HepG2 (cell line): Measurements from ENCODE around the gene PDE9A. TPM values are rescaled to one million over a fixed set of nuclear protein-coding genes. Genes with fewer than 3 reads are reported as not detected.

ENCODE experiments used
- ATAC-seq: fragments of 200-7000 bp; cut with Tn5 transposase; 3 replicates; pipeline ENCODE4 v1.9.1; 2020; ENCODE audit warnings: mild to moderate bottlenecking, moderate library complexity
- BruUV-seq: library from RNA; stranded (reverse); fragments of 400-500 nt; replicated peaks from 2 replicates; lab custom pipeline; 2021; lab: Mats Ljungman, UMichigan
- CTCF ChIA-PET: fragments of 300-600 bp; formaldehyde crosslinking; extraction: SDS; loops from one replicate; lab custom pipeline; 2021; ENCODE audit warnings: low total read pairs, inconsistent platforms, low intra/inter-chr PET ratio; lab: Yijun Ruan, JAX
- POLR2A ChIA-PET: fragments of 350-600 bp; sonication (Branson Sonifier 250); formaldehyde crosslinking; loops from one replicate; lab custom pipeline; 2020; ENCODE audit warnings: antibody characterized with exemption, inconsistent platforms; lab: Yijun Ruan, JAX
- DNase-seq: peaks from one replicate; pipeline ENCODE4 v3.0.0-alpha.2; 2015; ENCODE audit warnings: low spot score
- FAIRE-seq: peaks from 3 replicates; lab custom pipeline; 2011; peaks lifted over from hg19 to GRCh38; lab: Jason Lieb, UNC
- H2AFZ ChIP-seq: one replicate; pipeline ENCODE4 v1.6.1; 2011; ENCODE audit warnings: low read length, inconsistent platforms
- H3K27ac ChIP-seq: fragments of 300-600 bp; 3 replicates; pipeline ENCODE4 v1.8.0; 2011; ENCODE audit warnings: mixed run types, mild to moderate bottlenecking, mixed read lengths, low read length, inconsistent platforms; ENCODE audit not compliant: insufficient read depth; ENCODE audit errors: extremely low read length
- H3K27me3 ChIP-seq, 2 experiments: fragments of 200-600 bp in 1 of 2; 2 replicates in 1 of 2; 3 replicates in 1 of 2; pipeline versions ENCODE4 v1.6.0 to v1.8.0; 2011; ENCODE audit warnings: low read length in 2 of 2, mild to moderate bottlenecking in 2 of 2, moderate library complexity in 2 of 2, inconsistent platforms in 1 of 2; ENCODE audit not compliant: insufficient read depth in 2 of 2, control insufficient read depth in 1 of 2
- H3K36me3 ChIP-seq, 2 experiments: fragments of 200-600 bp in 1 of 2; replicated peaks in 1 of 2; 2 replicates in 1 of 2; 3 replicates in 1 of 2; pipeline versions ENCODE4 v1.5.1 to v1.8.0; 2011; ENCODE audit warnings: low read length in 2 of 2, inconsistent platforms in 1 of 2; ENCODE audit not compliant: insufficient read depth in 2 of 2, control insufficient read depth in 1 of 2
- H3K4me1 ChIP-seq: 2 replicates; pipeline ENCODE4 v1.5.1; 2012; ENCODE audit warnings: low read length, inconsistent platforms; ENCODE audit not compliant: insufficient read depth
- H3K4me2 ChIP-seq: 2 replicates; pipeline ENCODE4 v1.6.0; 2011; ENCODE audit warnings: low read depth, low read length, inconsistent platforms
- H3K4me3 ChIP-seq, 3 experiments: fragments of 200-600 bp in 1 of 3; sonication (generic), shearing (Covaris generic) in 1 of 3; replicated peaks in 1 of 3; 2 replicates each; pipeline ENCODE4 v1.5.1; 2011 to 2016; ENCODE audit warnings: low read length in 3 of 3, inconsistent platforms in 2 of 3, low read depth in 2 of 3, mild to moderate bottlenecking in 2 of 3, control low read depth in 1 of 3, mixed read lengths in 1 of 3; ENCODE audit not compliant: insufficient read depth in 1 of 3
- H3K79me2 ChIP-seq: one replicate; pipeline ENCODE4 v1.6.1; 2011; ENCODE audit warnings: low read length, inconsistent platforms; ENCODE audit not compliant: insufficient read depth
- H3K9ac ChIP-seq: 2 replicates; pipeline ENCODE4 v1.6.0; 2011; ENCODE audit warnings: mild to moderate bottlenecking, low read depth, low read length, inconsistent platforms; ENCODE audit not compliant: insufficient read depth
- H3K9me3 ChIP-seq: 2 replicates; pipeline ENCODE4 v1.5.1; 2012; ENCODE audit warnings: mild to moderate bottlenecking, low read length
- H4K20me1 ChIP-seq: 2 replicates; pipeline ENCODE4 v1.6.0; 2011; ENCODE audit warnings: inconsistent platforms, mild to moderate bottlenecking, low read length, moderate library complexity; ENCODE audit not compliant: insufficient read depth
- AHR ChIP-seq: IDR thresholded peaks from 2 replicates; pipeline ENCODE4 v1.6.1; 2018; ENCODE audit warnings: missing genetic modification reagents, missing compliant biosample characterization
- CHD4 ChIP-seq: fragments of 200-600 bp; sonication (generic); IDR thresholded peaks from 2 replicates; pipeline ENCODE4 v1.7.0; 2017; ENCODE audit warnings: mild to moderate bottlenecking, low read length, borderline replicate concordance
- CREB1 ChIP-seq, 2 experiments: fragments of 450-650 bp in 1 of 2; IDR thresholded peaks; 2 replicates each; pipeline ENCODE4 v1.6.1; 2016 to 2017; ENCODE audit warnings: control low read depth in 1 of 2, mild to moderate bottlenecking in 1 of 2, missing compliant biosample characterization in 1 of 2, missing genetic modification characterization in 1 of 2
- HCFC1 ChIP-seq: fragments of 150-350 bp; IDR thresholded peaks from 2 replicates; pipeline ENCODE4 v1.6.1; 2014; ENCODE audit warnings: low read depth, low read length
- MIXL1 ChIP-seq: IDR thresholded peaks from 2 replicates; pipeline ENCODE4 v1.6.1; 2016
- NFYB ChIP-seq: sonication (generic); formaldehyde crosslinking; IDR thresholded peaks from 2 replicates; pipeline ENCODE4 v1.4.0; 2020; ENCODE audit warnings: missing genetic modification reagents
- SAFB2 ChIP-seq: sonication (generic); formaldehyde crosslinking; IDR thresholded peaks from 2 replicates; pipeline ENCODE4 v1.5.1; 2020; ENCODE audit warnings: missing genetic modification reagents, low read depth, mild to moderate bottlenecking, borderline replicate concordance
- SNAI1 ChIP-seq: sonication (generic); formaldehyde crosslinking; IDR thresholded peaks from 2 replicates; pipeline ENCODE4 v1.5.0; 2020; ENCODE audit warnings: mild to moderate bottlenecking, missing genetic modification reagents, borderline replicate concordance
- ZBTB20 ChIP-seq: sonication (generic); formaldehyde crosslinking; IDR thresholded peaks from 2 replicates; pipeline ENCODE4 v1.8.1; 2023; ENCODE audit warnings: missing genetic modification reagents, low read depth, mild to moderate bottlenecking, borderline replicate concordance
- ZNF343 ChIP-seq: sonication (generic); formaldehyde crosslinking; IDR thresholded peaks from 2 replicates; pipeline ENCODE4 v1.4.0; 2020; ENCODE audit warnings: mild to moderate bottlenecking, missing genetic modification reagents
- ZNF746 ChIP-seq: sonication (generic); formaldehyde crosslinking; IDR thresholded peaks from 2 replicates; pipeline ENCODE4 v1.8.0; 2022; ENCODE audit warnings: mild to moderate bottlenecking, missing genetic modification reagents
- WGBS: methylation state at CpG from one replicate; pipeline ENCODE4 v1.1.6; 2017; ENCODE audit warnings: low lambda C conversion rate; 5-methylcytosine and 5-hydroxymethylcytosine counted together
- in situ Hi-C: cut with HindIII; loops from 2 replicates; pipeline ENCODE4 v1.10.0; 2017; ENCODE audit warnings: low pct_unique_long_range_greater_than_20kb; ENCODE audit not compliant: extremely low pct_ligation_motif_present
- intact Hi-C: fragments of 100-400 bp; cut with micrococcal nuclease; formaldehyde crosslinking; loops from one replicate; pipeline ENCODE4 v1.10.0; 2022; ENCODE audit not compliant: unreplicated experiment
- polyA plus RNA-seq, 8 experiments: library from polyadenylated mRNA; depleted of rRNA in 3 of 8; stranded (reverse) in 7 of 8; unstranded in 1 of 8; fragments of >200 nt; fragmentation: Illumina TruSeq in 4 of 8; extraction: Trizol in 4 of 8; gene quantifications; 2 replicates each; pipeline versions ENCODE4 v1.2.1 to v1.2.3, GENCODE V29; 2011 to 2016; ENCODE audit warnings: low read depth in 4 of 8, missing spikeins in 1 of 8, mixed read lengths in 1 of 8; ENCODE audit not compliant: insufficient read depth in 1 of 8
- total RNA-seq, 5 experiments: library from RNA; depleted of rRNA; stranded (reverse); fragments of >200 nt; fragmentation: Illumina TruSeq; extraction: Trizol; gene quantifications; 2 replicates each; pipeline ENCODE4 v1.2.3, GENCODE V29; 2016; ENCODE audit warnings: low read depth in 1 of 5
- TF ChIP-seq, protein P1 (sequence below): sonication (generic); formaldehyde crosslinking; IDR thresholded peaks from 2 replicates; pipeline ENCODE4 v1.8.1; 2023; ENCODE audit warnings: mild to moderate bottlenecking, moderate library complexity, missing genetic modification reagents
- TF ChIP-seq, protein P2 (sequence below): sonication (generic); formaldehyde crosslinking; conservative IDR thresholded peaks from 2 replicates; pipeline ENCODE4 v1.8.0; 2022; ENCODE audit warnings: mild to moderate bottlenecking, moderate library complexity, missing genetic modification reagents
- TF ChIP-seq, protein P3 (sequence below): sonication (generic); formaldehyde crosslinking; IDR thresholded peaks from 2 replicates; pipeline ENCODE4 v1.4.0; 2020; ENCODE audit warnings: mild to moderate bottlenecking, missing genetic modification reagents
- TF ChIP-seq, protein P4 (sequence below): sonication (generic); IDR thresholded peaks from 2 replicates; pipeline ENCODE4 v1.6.1; 2016; ENCODE audit warnings: low read depth, borderline replicate concordance
- TF ChIP-seq, protein P5 (sequence below): IDR thresholded peaks from 2 replicates; pipeline ENCODE4 v1.6.1; 2016; ENCODE audit warnings: missing genetic modification reagents, missing compliant biosample characterization
- TF ChIP-seq, protein P6 (sequence below): sonication (generic); formaldehyde crosslinking; IDR thresholded peaks from 2 replicates; pipeline ENCODE4 v1.4.0; 2020; ENCODE audit warnings: missing genetic modification reagents

The PDE9A gene
- total and polyA plus RNA-seq, 2 of the 13 experiments (the other 11 are each of a cell fraction or from before 2014, with no cell fraction given), result 4.6 to 19.7 TPM

DNA sequence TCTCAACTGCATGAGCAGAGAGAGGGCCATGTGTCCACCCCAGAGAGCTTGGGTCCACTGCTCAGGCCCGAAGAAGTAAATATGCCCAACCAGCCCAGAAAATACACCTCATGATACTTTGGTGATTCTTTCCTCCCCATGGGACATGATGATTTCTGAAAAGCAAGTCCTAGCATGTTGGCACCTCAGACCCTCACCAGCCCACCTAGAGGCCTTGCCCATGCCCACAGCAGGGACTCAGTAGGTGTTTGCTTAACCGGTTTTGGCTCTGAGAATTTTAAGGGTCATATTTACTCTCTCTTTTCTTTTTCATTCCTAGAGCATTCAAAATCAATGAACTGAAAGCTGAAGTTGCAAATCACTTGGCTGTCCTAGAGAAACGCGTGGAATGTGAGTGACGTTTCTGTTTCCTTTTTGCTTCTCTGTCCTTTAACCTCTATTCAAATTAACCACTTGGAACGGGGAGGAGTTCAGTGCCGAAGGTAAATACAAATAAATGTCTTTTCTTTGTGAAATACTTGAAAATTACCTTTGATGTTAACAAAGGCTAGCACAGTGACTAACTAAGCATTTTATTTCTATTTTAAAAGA, 79.7 kb downstream of the PDE9A start:
- peaks cover 6% of the 10 kb centered on the region; the same call in 1 of the 2 replicates for H3K9me3 ChIP-seq
- H3K27me3 ChIP-seq, result no peaks in the 10 kb centered on the region
- H3K4me3 ChIP-seq, result peak overlapping the region in 1 of 3 experiments; percentile 6; a peak in 1 of 6 replicates
- no peaks in the 10 kb centered on the region; a peak in 1 of 5 replicates for H3K36me3 ChIP-seq
- WGBS, result 11% methylated on average over 7 of the region's 7 CpGs
- BruUV-seq, result no TSS peak
- ChIA-PET CTCF (no interaction called here), POLR2A (interaction anchor here (0.7 to 1.8 kb wide), 3 partner anchors 18 to 160 kb away, joined by 3 to 7 read pairs (median 4); partner anchors contain the start of gene NDUFV3)
- peak overlapping the region; percentile 52 for H3K9ac ChIP-seq
- H4K20me1 ChIP-seq, result no peaks in the 10 kb centered on the region
- DNase-seq (peak; percentile 81), FAIRE-seq (peak; percentile 53), ATAC-seq (peak; percentile 32)
- H3K27ac ChIP-seq, result peak overlapping the region; percentile 84
- in situ Hi-C loops (no loop called here), intact Hi-C loops (loop anchor here (1.0 to 10.0 kb wide), 2 partner anchors 18 to 52 kb away; no protein-coding TSS in a partner anchor)
- peaks cover 76% of the 10 kb centered on the region for H3K4me1 ChIP-seq
- no peak overlapping the region for H2AFZ ChIP-seq
- H3K4me2 ChIP-seq, result peak overlapping the region; percentile 52
- no peaks in the 10 kb centered on the region for H3K79me2 ChIP-seq
- TF ChIP-seq ZNF343 (CRISPR knock-in tag) (no peak), ZBTB20 (CRISPR knock-in tag) (0 out of 2 replicates have a peak, but pooled peaks have one; percentile 23), SNAI1 (no peak), MIXL1 (CRISPR knock-in tag) (peak; percentile 46; the same call in 1 of the 2 replicates), CREB1 (IDR thresholded peaks at IDR 0.05) (0 out of 2 replicates have a peak, but pooled peaks have one; percentile 32), CREB1 (CRISPR knock-in tag; IDR thresholded peaks at IDR 0.05) (no peak), HCFC1 (no peak), ZNF746 (CRISPR knock-in tag) (no peak), NFYB (no peak), AHR (no peak), CHD4 (no peak), SAFB2 (CRISPR knock-in tag) (no peak)
- TF ChIP-seq, protein P1, sequence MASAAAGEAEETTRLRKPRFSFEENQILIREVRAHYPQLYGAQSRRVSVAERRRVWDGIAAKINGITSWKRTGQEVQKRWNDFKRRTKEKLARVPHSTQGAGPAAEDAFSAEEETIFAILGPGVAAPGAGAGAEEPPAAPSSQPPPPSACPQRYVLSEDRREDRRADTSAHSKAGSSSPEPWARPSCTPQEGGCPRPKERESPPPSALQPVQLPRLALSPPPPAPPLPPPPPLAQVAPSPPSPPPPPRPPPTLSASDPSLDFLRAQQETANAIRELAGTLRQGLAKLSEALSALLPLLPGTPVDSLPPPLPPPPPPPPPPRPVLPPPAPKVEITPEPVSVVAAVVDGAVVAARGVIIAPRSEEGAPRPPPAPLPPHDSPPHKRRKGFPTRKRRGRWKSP, result peak; percentile 52; the same call in 1 of the 2 replicates
- TF ChIP-seq, protein P2, sequence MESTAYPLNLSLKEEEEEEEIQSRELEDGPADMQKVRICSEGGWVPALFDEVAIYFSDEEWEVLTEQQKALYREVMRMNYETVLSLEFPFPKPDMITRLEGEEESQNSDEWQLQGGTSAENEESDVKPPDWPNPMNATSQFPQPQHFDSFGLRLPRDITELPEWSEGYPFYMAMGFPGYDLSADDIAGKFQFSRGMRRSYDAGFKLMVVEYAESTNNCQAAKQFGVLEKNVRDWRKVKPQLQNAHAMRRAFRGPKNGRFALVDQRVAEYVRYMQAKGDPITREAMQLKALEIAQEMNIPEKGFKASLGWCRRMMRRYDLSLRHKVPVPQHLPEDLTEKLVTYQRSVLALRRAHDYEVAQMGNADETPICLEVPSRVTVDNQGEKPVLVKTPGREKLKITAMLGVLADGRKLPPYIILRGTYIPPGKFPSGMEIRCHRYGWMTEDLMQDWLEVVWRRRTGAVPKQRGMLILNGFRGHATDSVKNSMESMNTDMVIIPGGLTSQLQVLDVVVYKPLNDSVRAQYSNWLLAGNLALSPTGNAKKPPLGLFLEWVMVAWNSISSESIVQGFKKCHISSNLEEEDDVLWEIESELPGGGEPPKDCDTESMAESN (CRISPR knock-in tag), result no peak
- TF ChIP-seq, protein P3, sequence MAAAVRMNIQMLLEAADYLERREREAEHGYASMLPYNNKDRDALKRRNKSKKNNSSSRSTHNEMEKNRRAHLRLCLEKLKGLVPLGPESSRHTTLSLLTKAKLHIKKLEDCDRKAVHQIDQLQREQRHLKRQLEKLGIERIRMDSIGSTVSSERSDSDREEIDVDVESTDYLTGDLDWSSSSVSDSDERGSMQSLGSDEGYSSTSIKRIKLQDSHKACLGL (CRISPR knock-in tag), result no peak
- TF ChIP-seq, protein P4, sequence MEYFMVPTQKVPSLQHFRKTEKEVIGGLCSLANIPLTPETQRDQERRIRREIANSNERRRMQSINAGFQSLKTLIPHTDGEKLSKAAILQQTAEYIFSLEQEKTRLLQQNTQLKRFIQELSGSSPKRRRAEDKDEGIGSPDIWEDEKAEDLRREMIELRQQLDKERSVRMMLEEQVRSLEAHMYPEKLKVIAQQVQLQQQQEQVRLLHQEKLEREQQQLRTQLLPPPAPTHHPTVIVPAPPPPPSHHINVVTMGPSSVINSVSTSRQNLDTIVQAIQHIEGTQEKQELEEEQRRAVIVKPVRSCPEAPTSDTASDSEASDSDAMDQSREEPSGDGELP, result no peak
- TF ChIP-seq, protein P5, sequence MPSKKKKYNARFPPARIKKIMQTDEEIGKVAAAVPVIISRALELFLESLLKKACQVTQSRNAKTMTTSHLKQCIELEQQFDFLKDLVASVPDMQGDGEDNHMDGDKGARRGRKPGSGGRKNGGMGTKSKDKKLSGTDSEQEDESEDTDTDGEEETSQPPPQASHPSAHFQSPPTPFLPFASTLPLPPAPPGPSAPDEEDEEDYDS (CRISPR knock-in tag), result no peak
- TF ChIP-seq, protein P6, sequence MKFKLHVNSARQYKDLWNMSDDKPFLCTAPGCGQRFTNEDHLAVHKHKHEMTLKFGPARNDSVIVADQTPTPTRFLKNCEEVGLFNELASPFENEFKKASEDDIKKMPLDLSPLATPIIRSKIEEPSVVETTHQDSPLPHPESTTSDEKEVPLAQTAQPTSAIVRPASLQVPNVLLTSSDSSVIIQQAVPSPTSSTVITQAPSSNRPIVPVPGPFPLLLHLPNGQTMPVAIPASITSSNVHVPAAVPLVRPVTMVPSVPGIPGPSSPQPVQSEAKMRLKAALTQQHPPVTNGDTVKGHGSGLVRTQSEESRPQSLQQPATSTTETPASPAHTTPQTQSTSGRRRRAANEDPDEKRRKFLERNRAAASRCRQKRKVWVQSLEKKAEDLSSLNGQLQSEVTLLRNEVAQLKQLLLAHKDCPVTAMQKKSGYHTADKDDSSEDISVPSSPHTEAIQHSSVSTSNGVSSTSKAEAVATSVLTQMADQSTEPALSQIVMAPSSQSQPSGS (CRISPR knock-in tag), result peak; percentile 51; the same call in 1 of the 2 replicates
